ENCODE data around the gene GALNT17.

GRCh38 chr7:71419546-71420337 is 287.8 kb downstream of the GALNT17 start:
- TF ChIP-seq CTCF (IDR thresholded peaks at IDR 0.05) (no peak), POLR2A (IDR thresholded peaks at IDR 0.05) (no peak), POLR2AphosphoS5 (IDR thresholded peaks at IDR 0.05) (no peak)

All from prostate gland (tissue), 2 donors.